ENCODE measurements around the gene EMX2.

Gene EMX2

DNA sequence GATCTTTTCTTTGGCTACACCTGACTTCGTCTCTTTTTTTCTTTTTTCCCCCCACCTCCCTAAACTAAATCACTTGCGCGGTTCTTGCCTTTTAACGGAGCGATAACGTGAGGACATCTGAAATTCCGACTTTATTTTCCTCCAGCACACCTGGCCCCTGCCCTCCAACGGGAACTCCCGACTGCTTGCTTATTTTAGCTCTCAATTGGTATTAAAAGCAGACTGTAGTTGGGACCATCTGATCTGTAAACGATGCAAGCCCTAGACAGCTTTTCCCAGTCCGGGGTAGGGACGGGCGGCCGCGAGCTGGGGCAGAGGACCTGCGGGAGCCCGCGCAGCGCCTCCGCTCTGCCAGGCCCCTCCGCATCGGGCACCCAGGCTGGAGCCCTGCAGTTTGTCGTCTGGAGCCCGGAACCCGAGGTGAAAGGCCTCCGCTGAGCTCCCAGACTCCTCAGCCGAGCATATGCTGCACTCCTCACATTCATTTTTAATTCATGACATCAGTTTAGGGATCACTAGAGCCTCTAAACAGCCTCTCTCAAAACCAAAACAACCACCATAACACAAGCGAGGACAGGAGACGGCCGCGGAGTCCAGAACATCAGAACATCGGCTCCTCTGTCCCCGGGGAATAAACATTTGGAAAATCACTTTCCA lies 10.0 kb upstream of the EMX2 start:
- no peak for DNase-seq

DNA sequence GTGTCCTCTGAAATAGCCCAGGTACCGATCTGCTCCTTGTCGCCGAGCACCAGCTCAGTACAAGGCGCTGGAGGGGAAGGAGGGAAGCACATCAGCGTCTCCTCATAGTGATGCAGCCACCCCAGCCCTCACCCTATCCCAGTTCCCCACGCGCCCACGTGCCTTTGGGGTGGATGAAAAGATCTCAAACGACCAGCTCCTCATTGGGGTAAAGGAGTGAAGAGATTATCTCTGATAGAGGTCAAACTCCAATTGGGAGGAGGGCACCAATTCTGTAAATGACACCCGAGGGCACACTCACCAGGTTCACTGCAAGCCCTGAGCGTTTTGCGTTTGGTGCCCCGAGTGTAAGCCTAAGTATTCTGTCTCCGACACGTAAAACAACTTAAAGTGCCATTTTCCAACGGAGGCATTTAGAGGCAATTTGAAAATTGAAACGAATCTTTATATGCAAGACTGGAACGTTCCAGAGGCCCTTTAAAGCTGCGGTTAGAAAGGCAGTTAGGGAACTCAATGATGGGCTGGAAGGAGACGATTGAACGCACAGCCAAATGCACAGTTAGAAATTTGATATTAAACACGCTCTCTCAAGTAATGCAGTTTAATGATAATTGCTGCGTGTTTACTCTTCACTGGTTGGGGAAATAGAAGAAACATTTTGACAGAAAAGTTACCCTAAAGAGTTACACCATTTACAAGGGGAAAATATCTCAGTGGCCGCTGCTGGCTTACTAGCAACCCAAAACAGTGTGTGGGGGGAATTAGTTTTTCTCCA lies 8.9 kb upstream of the EMX2 start:
- no peak for DNase-seq

DNA sequence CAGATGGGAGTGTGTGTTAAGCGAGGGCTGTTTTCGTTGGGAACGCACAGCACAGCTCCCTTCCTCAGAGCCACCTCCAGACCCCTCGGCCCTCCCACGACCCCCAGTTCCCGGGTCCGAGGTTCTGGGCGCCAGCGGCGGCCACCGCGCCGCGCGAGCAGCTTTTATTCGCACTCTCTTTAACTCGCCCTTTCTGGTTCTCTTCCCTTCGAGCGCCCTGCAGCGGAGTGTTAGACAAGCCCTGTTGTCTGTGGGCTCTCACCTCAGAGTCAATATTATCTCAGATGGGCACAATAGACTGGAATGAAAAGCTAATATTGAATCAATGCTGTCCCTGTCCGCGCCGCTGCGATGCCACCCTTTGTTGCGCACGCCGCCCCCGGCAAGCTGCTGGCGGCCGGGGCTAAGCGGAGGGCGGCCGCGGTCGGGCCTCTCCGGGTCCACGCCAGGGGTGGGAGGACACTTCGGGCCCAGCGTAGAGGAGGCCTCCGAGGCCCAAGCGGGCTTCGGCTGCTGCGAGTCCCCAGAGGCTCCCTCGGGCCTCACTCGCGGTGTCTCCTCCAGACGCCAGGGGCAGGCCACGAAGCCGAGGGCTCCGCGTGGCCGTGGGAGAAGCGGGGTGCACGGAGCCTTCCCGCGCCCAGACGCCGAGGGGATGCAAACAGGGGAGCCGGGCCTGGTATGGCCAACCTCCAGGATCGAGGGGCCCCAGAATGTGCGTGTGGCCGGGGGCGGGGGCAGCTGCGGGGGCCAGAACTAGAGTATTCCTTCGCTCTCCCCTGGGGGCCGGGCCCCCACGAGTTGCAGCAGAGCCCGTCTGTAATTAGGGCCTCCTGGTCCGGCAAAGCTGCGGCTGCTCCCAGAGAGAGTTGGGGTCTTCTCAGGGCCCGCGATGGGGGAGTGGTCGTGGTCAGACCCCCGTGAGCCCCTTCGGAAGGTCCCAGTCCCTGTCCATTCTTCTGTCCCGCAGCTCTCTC lies 7.9 kb upstream of the EMX2 start:
- DNase-seq, result no peak

DNA sequence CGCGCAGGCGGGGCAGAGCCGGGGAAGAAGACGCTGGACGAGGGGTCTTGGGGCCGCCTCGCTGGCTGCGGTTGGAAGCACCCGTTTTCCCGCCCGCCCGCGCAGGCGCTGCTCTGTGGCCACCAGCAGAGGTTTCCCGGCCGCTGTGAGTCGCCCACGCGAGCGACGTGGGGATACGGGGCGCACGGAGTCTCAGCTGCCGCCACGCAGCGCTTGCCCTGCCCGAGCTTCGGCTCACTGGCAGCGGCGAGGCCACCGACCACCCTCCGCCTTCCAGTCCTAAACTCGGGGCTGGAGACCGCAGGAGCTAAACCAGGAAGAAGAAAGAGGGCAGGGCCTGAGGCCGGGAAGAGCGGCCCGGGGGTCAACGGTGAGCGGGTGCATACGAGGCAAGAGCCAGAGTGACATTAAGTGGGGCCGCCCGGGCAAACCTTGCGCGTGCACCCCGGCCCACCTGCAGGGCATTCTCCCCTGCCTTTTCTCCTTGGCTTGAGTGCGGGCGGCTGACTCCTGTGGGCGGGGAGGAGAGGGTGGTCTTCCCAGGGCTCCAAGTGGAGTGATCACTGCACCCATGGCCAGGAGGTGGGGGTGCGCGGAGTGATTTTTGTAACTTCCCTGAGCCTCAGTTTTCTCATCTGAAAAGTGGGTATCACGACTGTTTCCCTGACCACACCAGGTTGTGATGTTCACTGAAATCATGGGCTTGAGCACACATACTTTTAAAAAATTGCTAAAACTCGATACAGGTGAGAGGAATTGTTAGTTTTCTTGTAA lies 7.1 kb upstream of the EMX2 start:
- no peak for DNase-seq

DNA sequence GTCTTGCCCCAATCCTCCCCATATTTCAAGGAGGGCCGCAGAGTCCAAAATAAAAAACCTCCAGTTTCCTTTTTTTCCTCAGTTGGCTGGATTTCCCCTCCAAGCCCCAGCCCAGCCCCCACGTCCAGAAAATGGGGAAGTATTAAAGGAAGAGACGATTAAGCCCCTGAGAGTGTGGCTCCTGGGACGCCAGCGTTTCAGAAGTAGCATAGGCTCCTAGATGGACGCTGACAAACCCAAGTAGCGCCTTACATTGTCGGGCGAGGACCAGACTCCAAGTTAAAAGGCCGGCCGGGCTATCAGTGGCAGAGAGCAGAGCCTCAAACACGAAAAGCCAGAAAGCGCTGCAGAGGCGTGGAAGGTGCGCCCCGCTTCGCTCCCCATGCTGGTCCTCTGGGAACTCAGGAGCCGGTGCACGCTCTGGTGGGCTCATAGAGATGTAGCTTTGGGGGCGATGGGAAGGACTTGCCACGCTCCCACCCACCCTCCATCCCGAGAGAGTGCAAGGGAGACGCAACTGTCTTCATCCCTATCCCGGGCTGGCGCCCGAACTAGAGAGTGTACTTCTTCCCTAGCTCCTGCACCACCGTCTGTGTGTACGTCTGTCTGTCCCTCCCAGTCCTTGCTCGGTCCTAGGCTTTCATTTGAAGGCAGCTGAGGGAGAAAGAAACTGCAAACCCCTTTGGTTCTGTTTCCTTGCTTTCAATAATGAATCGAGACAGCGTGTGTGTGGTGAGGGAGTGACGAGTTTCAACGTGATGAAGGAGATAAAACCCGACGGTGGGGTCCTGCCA lies 6.3 kb upstream of the EMX2 start:
- no peak for DNase-seq

DNA sequence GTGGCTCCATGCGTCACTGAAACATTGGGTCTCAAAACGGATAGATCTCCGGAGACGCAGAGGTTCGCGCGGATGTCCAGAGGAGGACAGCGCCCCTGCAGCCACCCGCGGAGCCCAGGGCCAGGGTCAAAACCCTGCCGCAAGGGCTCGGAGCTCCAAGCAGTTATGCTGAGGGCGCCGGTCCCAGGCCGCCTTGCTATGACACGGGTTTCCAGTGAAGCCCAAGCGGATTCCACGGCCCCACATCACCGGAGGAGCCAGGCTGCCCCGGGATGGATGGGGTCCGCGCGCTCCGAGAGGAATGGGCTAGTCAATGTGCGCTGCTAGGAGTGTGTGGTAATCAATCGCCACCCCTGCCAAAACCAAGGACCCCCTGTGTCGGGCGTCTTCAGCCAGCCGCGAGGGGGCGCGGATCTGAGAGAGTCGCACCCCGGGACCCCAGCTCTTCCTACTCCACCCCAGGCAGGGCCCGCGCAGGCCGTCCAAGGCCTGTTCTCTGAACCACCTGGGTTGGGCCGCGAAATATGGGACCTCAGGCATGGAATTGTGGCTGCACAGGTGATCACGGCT lies 5.6 kb upstream of the EMX2 start:
- DNase-seq, result no peak

DNA sequence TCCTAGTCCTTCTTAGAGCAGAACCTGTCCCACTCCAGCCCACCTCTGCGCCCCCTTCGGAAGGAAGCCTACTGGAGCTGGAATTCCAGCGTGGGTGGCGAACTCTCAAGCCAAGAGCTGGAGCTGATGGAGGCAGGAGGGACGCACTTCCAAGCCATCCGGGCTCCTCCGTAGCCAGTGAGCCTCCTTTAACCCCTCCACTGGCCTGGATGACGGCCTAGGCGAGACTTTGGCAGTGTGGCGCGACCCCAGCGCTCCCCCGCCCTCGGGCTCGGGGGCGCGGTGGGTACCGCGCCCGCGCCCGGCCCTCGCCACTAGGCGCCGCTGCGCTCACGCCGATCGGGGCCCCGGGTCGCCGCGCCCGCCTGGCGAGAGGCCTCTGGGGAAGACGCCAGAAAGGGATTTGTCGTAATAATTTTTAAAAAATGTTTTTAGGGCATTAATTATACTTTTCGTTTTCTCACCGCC lies 5.1 kb upstream of the EMX2 start:
- DNase-seq, result no peak

DNA sequence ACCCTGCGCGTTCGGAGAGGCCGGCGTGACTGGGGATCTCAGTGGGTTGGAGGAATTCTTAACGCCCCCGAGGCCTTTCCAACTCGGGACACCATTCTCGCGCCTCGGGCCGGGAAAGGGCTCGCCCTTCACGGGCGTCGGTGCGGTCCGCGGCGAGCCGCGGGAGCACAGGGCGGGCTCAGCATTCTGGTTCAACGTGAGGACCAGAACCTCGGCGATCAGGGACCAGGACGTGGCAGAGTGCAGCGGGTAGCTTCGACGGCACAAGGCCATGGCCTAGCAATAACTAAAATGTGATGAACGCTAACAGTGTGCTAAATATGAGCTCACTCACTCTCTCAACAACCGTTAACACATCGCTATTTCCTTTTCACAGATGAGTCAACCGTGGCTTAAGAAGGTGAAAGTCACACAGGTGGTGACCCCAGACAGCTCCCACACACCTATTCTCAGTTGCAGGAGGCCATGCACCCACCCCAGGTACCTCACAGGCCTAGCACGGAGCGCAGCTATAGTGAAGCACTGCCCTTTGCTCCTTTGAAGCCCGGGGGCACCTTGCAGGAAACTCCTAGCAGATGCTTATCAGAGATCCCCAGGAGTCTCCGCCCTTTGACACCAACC lies 4.5 kb upstream of the EMX2 start:
- no peak for DNase-seq

DNA sequence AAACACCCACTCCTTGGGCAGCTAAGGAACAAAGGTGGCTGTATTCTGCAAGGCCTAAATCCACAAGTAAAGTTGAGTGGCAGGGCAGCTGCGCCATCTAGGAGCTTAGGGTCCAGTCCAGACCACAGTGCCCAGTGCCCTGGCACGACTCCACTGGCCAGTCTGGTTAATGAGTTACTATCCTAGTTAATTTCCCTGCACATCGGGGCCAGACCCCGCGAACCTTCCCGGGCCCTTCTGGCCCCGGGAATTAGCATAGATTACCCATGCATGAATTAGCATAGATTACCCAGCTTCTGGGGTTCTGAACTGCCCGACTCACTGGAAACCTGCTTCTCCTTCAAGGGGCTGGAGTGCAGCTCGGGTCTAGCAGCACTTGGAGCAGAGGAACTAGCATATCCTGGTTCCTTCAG lies 3.2 kb upstream of the EMX2 start:
- no peak for DNase-seq

DNA sequence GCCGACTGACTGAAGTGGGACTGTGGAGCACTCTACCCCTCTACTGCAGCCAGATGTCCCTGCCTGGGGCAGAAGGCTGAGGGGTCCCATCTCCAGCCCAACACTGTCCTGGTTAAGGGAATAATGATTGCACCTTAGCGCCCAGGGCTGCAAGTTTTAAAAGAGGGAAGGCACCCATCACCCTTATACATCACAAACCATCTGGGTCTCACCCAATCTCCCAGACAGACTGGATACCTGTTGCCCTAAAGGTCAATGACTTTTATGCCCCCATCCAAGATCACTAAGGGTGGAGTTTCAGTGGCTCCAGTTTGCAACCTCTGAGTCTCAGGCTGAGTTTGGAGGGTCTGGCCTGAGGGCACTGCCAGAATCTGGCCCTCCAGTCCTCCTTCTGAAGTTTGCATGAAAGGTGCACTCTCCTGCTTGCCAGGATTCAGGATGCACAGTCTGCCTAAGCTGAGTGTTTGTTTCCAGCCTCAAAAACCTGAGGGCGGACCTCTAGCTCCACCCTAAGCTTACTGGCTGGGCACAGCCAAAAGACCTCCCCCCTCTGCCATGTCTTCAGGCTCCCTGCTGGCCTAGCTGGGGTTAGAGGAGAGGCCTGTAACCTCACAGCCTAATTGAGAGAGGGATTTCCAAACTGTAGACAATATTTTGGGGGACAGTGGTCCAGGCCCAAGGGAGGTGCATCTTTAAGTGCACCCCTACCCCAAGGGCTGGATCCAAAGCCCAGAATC lies 2.5 kb upstream of the EMX2 start:
- DNase-seq, result no peak

DNA sequence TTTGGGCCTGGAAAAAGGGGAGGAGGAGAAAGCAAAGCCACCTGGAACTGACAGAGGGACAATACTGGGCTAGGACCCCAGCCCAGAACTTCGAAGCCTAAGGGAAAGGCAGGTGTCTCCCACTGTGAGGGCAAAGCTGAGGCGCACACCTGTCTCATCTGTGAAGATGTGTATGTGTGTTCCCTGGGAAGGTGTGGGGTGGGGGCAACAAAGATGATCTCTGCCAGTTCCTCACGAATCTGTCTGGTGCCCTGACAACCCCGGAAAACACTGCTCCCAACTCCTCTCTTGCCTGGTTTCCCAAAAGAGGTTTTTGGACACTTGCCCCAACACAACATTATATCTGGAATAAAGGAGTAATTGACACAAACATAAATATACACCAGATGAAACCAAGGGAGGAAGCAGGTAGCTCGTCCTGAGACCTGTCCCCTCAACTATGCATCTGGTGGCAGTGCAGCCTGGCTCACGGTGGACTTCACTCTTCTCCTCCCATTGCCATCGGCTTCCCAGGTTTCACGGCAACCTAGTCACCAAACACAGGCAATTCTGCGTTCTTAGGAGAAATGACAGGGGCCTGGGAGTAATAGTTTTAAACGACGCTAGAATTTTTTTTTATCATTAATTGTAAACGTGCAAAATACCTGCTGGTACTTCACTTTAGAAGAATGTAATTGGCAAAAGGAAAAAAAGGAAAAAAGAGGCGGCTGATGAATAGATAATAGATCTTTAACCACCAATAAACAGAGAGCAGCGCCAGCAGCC lies 1.7 kb upstream of the EMX2 start:
- DNase-seq, result no peak

DNA sequence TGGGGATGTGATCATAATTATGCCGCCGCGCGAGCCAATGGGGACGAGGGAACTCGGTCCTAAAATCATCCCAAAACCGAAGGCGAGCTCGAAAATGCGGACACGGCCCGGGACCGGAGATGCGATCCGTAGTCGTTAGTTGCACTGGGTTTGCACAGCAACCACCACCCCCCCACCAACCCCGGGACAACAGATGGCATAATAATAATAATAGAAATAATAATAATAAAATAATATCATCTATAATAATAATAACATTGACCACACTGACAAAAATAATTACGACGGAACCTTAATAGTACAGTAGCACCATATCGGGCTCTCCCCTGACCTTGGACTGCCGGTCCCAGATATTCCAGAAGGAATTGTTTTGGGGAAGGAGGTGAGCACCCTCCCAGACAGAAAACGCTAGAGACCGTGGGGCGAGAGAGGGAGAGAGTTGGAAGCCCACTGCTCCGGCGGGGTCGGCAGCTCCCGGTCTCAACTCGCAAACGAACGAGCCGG lies 1.1 kb upstream of the EMX2 start:
- no peak for DNase-seq

DNA sequence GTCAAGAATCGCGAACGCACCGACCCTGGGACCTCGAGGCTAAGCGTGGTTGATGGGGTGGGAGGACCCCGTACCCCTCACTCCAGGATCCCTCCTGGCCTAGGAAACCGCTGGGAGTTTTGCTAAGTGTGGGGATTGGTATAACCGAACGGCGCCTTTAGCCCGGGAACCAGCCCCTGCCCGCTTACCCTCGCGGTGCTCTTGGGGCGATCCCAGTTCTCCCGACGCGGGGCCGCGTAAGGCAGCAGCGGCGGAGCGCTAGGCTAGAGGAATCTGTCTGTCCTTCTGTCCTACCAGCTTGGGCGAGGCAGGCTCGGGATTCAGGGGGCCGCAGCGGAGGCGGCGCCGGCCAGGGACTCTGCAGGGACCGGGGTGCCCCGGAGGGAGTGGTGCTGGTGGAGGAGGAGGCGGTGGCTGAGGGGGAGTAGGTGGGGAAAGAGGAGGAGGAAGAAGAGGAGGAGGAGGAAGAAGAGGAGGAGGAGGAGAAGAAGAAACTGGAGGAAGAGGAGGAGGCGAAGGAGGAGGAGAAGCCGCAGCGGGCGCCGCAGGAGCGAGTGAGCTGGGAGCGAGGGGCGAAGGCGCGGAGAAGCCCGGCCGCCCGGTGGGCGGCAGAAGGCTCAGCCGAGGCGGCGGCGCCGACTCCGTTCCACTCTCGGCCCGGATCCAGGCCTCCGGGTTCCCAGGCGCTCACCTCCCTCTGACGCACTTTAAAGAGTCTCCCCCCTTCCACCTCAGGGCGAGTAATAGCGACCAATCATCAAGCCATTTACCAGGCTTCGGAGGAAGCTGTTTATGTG lies 439 bp upstream of the EMX2 start:
- no peak for DNase-seq

DNA sequence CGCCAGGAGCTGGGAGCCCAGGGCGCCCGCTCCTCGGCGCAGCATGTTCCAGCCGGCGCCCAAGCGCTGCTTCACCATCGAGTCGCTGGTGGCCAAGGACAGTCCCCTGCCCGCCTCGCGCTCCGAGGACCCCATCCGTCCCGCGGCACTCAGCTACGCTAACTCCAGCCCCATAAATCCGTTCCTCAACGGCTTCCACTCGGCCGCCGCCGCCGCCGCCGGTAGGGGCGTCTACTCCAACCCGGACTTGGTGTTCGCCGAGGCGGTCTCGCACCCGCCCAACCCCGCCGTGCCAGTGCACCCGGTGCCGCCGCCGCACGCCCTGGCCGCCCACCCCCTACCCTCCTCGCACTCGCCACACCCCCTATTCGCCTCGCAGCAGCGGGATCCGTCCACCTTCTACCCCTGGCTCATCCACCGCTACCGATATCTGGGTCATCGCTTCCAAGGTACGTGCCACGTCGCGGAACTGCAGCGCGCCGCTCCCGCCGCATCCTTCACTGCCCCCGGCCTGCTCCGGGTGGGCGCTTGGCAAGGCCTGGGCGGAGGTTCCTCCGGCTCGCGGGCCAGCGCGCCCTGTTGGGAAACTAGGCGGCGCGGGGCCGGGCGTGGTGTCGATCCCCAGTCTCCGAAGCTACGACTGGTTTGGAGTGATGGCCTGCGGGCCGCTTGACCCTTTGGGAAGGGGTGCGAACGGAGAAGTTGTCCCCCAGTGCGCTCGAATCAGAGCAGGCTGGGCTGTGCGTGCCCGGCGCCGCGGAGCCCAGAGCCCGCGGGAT lies 868 bp downstream of the EMX2 start:
- DNase-seq, result no peak

DNA sequence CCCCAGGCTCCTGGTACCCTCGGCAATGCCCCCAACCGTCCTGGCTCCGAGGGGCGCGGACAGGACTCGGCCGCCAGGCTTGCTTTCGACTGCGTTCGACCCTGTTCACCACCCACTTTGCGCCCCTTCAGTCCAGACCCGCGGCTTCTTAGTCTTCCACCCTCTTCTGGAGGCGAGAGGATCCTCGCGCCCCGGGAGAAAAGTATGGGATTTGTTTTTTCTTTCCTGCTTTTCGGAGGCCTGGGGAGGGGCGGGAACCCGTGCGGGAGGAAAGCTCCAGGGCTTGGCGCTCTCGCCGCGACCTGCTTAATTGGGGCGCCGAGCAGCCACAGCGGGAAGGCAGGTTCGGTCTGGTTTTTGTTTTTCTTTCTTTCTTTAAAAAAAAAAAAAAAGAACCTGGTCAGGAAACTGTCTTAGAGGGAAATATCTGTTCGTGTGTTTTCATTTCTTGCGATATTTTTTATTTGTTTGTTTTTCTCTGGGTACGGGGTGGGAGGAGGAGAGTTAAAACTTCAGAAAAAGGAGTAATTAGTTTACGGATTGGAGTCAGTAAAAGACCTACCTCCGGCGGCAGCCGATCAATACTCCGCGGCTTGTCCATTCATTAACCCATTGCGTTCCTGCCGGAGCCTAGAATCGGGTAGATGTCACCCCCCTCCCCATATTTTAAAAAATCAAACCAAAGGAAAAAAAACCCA lies 1.6 kb downstream of the EMX2 start:
- no peak for DNase-seq

DNA sequence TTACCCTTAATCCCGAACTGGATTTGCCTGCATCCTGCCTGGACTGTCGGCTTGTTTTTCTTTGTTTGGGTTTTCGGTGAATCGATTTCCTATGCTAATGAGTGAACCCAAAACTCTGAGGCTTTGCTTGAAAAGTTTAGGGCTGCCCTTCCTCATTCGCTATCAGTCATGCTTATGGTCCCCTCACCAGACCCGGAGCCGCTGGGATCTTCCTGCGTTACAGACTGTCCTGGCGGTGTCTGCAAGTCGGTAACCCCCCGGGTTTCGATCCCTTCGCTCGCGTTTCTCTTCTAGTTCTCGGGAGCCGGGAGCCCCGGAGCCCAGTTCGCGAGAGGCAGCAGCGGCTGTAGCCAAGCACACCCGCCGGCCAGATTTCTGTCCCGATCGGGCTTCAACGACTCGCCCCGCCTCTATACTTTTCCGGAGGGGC lies 2.2 kb downstream of the EMX2 start:
- DNase-seq, result no peak

Data from NCI-H774 (cell line).